Endothelial cell of coronary artery (primary cell): ENCODE results near the gene ZNF189. TPM values are rescaled to one million over a fixed set of nuclear protein-coding genes. Genes with fewer than 3 reads are reported as not detected.

Experiments
- total RNA-seq: library from RNA; depleted of rRNA; stranded (reverse); fragments of >200 nt; gene quantifications from 2 replicates; pipeline ENCODE4 v1.2.3, GENCODE V29; 2014

ZNF189 gene
- 20.0 and 23.9 TPM in 2 replicates for total RNA-seq

DNA sequence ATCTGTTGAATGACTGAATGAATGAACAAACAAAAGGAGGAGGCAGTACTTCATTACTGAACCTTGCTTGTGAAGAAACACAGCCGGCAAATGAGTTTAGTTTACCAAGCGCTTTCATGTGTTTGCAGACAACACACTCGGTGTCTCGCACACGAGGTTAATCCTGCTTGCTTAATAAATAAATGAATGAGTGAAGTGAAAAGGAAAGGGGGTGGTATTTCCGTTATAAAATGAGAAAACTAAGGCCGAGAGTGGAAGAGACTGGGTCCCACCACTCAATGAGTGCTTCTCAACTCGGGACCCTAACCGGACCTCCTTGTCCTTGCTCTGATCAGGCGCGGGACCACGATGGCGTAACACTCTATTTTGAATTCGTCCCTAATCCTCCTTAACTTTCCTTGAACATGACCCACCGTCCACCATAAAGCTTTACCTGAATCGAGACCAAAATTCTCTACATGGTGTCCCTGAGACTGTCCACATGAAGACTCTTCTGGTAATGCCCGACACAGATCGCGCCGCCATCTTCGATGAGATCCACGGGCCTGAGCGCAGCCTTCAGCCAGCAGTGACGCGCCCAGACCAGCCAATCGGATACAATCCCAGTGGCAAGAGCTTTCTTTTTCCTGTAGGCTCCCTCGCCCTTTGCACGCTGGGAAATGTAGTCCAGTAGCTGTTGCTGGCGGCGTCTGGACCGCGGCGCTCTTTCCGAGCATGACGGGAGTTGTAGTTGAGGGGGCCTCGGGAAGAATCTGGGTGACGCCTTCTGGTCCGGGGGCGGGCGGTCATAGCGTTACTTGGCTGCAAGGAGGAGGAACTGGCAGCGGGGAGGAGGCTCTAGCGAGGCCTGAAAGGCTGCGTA is at the start of gene ZNF189, which contains the start of gene MRPL50:
Gene ZNF189, plus strand, starts transcription at position 784 of the 862 bp plus-strand sequence. CDS start 306 bp downstream, outside the sequence.
Gene MRPL50, minus strand, starts transcription at position 551 of the 862 bp plus-strand sequence. Its CDS starts 26 bp downstream, at position 525.

DNA sequence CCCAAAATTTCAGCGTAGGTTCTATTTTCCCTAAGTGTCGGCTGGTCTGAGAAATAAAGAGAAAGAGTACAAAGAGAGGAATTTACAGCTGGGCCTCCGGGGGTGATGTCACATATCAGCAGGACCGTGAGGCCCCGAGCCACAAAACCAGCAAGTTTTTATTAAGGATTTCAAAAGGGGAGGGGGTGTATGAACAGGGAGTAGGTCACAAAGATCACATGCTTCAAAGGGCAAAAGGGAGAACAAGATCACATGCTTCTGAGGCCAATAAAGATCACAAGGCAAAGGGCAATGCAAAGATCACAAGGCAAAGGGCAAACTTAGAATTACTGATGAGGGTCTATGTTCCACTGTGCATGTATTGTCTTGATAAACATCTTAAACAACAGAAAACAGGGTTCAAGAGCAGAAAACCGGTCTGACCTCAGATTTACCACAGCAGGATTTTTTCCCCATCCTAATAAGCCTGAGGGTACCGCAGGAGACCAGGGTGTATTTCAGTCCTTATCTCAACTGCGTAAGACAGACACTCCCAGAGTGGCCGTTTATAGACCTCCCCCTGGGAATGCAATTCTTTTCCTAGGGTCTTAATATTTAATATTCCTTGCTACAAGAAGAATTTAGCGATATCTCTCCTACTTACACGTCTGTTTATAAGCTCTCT is 13.6 kb upstream of the ZNF189 start, which contains the start of gene BAAT:
Gene BAAT, minus strand, starts transcription at position 134 of the 664 bp plus-strand sequence. CDS start 13,602 bp downstream, outside the sequence.

DNA sequence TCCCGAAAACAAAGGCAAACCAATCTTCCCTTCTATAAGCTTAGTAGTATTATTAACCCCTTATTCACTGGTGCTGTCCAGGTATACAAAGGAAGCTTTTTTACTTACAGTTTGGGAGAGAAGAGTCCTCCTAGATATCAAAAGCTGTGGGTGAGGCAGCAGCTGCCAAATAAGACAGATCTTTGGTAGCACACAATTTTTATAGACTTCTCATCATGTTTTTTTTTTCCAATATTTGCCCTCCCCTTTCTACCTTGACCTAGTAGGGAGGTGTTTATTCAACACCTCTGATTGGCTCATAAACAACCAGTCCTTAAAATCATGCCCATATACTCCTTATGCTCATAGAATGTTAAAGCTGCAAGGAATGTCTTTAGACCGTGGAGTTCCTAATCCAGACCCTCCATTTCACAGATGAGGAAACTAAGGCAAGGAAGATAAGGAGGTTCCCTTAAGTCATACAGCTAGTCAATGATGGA is 37.0 kb downstream of the ZNF189 start, which contains the start of gene ALDOB:
Gene ALDOB, minus strand, starts transcription at position 174 of the 479 bp plus-strand sequence. CDS start 4,887 bp downstream, outside the sequence.

Other genes with a start within 250 kb of the ZNF189 start
- under 0.01 TPM in 1 of 2 replicates, not detected in the other for gene BAAT, start 13.8 kb upstream of the ZNF189 start, total RNA-seq
- 11.5 and 12.8 TPM in 2 replicates for gene MRPL50, start 233 bp upstream of the ZNF189 start, total RNA-seq
- not detected in 2 replicates for gene ALDOB, start 36.9 kb downstream of the ZNF189 start, total RNA-seq
- 22.2 and 24.8 TPM in 2 replicates for gene RNF20, start 135.0 kb downstream of the ZNF189 start, total RNA-seq
- gene PPP3R2, start 196.1 kb downstream of the ZNF189 start, total RNA-seq, result not detected in 2 replicates